ENCODE results near the gene KAT2B.

The KAT2B gene

DNA sequence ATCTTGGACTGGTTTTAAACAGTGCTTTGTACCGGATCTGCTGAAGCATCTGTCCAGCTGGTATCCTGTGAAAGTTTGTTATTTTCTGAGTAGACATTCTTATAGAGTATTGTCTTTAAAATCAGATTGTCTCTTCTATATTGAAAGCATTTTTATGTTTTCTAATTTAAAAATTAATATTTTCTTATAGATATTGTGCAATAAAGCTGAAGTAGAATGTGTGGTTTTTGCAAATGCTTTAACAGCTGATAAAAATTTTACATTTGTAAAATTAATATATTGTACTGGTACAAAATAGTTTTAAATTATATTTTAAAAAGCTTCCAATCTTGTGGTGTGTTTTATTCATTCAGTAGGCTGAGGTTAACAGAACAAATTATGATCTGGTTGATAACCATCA lies 113.8 kb downstream of the KAT2B start:
- no peak for DNase-seq

DNA sequence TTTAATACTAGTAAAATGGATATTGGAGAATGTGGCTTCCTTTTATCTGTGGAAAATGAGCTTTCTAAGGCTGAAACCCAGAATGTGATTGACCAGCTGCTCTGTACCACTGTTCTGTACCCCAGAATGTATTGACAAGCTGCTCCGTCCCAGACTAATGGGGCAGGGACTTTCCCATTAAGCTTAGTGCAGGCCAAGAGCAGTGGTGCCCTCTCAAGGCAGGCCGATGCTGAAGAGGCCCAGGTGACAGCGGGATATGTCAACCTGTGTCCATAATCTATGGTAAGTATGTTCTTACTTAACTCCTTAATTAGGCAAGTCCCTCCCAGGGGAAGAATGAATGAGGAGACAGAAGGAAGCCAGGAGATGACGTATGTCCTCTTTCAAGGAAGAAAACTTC lies 114.7 kb downstream of the KAT2B start:
- no peak for DNase-seq

DNA sequence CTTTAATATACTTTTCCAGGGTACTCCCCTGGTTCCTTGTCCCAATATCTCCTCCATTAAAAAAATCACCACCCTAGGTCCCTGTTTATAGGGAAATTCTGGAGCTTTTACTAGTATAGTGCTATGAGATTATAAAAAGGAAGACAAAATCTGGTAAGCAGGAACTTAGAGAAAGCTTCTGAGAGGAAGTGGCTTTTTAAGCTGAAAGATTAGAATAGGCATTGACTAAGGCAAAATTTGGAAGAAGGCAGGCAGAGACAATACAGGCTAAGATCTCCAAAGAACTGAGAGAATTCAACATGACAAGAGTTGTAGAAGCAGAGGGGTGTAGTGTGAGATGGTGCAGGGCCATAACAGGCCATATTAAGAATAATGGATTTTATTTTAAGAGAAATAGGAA lies 120.0 kb downstream of the KAT2B start:
- DNase-seq: no peak

DNA sequence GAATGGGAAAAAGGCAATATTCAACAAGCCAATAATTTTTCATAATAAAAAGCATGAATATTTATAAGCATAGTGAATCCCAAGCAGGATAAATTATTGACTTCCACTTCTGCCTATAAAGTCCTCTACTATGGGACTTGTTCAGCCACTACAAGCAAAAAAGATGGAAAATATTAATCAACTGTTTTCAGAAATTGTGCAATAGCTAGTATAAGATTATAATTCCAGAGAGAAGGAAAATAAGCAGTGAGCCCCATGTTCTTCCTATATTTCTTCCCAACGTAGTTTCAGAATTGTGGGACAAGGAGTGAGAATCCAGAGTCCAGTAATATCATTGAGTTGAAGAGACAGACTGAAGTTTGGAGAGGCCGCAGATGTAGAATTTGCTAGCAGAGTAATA lies 121.5 kb downstream of the KAT2B start:
- no peak for DNase-seq

DNA sequence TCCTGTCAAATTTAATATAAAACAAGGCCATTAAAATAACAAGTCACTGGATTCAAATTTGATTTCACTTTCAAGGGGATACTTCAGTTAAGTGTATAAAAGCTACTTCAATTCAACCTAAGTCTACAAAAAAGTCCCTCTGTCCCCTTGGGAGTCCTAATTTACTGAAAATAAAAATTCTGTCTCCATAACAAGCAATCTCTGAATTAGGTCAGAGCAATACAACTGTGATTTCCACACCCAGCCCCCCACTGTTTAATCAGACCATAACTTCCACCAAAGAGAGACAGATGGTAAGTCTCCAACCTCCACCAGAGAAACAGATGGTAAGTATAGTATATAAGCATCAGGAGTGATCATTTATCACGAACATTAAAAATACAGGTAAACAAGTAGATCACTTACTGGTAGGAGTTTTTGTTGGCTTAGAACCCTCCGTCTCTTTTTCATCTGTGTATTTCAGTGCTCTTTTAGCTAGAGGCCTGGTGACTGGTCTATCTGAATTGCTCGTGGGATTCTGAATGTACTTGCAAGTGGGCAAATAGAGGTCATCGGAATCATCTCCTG lies 133.7 kb downstream of the KAT2B start:
- no peak for DNase-seq

DNA sequence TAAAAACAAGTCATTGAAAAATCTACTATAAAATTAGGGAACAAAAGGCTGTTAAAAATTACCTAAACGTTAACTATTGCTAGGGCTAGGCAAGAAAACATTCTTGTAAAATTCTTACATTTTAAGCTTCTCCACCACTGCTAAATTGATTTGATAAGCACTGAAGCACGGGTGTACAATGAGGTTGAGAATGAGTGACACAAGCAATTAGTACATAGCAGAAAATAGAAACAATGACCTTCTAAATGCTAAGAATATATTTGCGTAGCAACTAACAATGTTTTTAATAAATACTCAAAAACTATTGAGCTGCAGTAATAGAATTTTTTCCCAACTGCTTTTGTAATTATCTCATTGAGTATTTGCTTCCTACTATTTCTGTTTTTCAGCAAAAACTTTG lies 141.0 kb downstream of the KAT2B start:
- no peak for DNase-seq

DNA sequence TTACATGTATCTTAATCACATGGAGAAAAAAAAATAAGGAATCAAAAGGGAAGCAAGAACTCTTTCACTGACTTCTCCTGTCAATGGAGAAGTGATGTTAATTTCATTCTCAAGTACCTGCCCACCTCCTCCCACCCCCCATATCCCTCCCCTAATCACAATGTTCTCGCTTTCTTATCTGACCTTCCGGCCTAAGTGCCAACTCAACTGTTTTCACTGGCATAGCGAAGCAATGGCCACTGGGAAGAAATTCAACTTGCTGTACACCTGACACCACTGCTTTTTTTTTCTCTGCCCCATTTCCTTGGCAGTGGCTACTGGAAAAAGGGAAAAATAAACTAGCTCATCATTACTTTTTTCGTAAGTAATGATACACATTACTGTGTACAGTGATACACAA lies 142.0 kb downstream of the KAT2B start:
- DNase-seq: no peak

DNA sequence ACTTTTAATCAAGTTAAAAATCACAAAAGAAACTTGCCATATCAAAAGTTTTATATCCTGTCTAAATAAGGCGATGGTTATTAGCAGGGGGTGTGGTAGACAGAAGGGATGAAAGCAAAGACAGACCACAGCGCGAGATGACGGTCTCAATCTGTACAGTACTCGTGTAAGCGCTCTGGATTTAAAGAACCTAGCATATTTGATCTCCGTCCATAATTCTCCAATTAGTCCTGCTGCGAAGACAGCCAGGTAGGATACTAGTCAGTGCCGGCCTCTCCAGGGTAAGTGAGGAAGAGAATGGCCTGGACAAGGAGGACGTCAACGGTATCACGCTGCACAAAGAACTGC lies 145.1 kb downstream of the KAT2B start:
- no peak for DNase-seq

DNA sequence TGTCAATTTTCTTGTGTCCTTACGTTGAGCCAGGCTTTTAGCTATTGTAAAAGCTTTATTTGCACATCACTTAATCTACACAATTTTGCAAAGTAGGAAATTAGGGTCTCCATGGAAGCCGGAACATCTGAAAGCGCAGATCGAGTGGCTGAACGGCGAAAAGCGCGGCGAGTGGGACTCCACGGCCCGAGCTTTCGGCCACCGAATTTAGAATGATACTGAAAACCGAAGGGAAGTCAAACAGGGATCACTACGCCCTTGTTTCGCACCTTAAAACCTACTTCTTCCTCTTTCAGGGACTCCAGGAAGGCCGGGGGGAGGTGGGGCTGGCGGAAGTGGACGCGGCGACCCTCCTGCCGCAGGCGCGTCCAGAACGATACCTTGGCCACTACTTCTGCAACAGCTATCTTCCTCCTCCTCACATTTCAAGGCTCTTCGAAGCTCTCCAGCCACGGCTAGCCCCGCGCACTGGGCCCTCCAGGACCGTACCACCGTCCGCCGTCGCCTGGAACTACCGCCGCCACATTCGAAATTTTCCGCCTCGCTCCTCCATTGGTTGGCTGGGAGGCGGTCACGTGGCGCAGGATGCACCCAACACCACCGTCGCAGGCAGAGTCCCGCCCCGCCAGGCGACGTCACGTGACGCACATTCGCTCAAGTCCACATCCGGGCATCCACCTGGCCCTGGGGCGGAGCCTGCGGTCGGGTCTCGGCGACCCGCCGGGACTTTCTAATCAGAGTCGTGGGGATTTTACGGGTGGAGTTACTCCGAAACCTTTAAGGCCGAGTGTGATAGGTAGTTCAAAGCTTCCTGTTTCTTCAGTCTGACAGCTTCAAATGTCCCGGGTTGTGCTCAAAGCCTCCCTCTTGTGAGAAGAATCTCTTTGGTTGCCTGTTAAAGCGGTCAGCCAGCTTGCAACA lies 145.7 kb downstream of the KAT2B start, which contains the start of gene SGO1:
SGO1 (minus strand) TSS at position 528 of the 921 bp plus-strand sequence. CDS start 2,179 bp downstream, outside the sequence.
- peak; percentile 97 to 99 (median 99) for DNase-seq

DNA sequence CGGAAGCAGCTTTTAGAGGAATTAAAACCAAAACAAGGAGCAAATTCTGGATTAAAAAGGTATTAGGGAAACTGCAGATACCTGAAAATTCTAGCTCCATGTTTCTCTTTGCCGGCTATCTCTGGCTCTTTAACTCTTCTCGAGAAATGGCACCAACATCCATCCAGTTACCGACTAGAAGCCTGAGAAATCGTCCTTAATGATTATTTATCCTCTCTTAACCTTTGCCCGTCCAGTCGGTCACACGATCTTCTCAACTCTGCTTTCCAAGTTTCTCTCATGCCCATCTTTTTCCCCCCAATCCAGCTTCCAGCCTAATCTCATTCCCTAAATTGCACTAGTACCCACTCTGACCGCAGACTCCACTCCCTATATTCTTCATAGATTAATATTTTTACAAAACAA lies 146.4 kb downstream of the KAT2B start:
- no peak for DNase-seq

DNA sequence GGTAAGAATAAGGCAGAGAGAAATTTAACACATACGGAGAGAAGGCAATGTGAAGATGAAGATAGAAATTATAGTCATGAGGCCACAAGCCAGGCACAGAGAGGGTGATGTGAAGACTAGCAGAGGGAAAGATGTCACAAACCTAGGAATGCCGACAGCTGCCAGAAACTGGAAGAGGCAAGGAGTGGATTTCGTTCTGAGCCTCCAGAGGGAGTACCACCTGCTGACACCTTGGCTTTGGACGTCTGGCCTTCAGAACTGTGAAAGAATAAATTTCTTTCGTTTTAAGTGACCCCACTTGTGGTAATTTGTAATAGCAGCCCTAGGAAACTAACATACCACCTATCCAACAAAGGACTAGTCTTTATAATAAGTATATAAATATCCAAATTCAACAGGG lies 150.7 kb downstream of the KAT2B start:
- no peak for DNase-seq

DNA sequence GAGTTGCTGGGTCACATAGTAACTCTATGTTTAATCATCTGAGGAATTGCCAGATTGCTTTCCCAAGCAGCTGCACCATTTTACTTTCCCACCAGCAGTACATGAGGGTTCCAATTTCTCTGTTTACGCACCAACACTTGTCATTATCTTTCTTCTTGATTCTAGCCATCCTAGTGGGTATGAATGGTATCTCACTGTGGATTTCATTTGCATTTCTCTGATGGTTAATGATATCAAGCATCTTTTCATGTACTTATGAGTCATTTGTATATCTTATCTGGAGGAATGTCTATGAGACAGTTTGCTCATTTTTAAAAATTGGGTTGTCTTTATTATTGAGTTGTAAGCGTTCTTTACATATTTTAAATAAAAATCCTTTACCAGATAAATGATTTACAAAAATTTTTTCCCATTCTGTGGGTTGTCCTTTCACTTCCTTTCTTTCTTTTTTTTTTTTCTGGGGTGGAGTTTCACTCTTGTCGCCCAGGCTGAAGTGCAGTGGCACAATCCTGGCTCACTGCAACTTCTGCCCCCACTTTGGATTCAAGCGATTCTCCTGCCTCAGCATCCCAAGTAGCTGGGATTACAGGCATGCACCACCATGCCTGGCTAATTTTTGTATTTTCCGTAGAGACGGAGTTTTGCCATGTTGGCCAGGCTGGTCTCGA lies 154.7 kb downstream of the KAT2B start:
- no peak for DNase-seq

DNA sequence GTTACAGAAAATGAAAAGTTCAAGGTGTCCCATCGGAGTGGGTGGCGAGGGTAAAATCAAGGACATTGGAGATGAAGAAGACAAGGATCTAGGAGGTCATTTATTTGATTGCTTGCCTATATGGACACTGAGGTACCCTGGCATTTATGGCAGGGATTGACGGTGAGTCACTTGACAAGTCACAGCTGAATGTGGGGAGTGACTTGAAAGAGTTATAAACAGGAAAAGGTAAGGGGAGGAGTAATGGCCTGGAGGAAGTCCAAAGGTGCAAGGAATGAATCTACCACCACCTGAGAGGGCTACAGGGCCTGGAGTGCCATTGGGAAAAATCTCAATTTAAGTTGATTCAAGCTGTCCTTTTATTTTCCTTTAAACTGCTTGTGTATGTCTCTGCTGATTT lies 157.5 kb downstream of the KAT2B start:
- DNase-seq: no peak

DNA sequence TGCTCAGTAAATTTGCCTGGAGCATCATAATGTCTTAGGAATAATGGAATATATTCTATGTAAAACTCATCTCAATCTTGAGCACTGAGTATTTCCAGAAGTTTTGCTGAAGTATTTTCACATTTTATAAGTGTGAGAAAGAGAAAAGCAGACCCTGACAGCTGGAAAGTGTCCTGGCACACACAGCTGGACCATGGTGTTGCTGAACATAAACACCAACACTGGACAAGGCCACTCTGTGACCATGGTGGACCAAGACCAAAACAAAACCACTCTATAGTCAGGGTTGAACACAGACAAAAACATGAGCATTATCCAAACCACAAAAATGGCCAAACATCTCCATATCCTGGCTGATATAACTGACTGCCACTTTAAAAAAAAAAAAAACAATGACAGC lies 160.9 kb downstream of the KAT2B start:
- no peak for DNase-seq
